Activated CD8-positive, alpha-beta T cell treated with anti-CD3 and anti-CD28 coated beads for 36 hours (primary cell): Measurements from ENCODE around the gene STPG1. TPM values are rescaled to one million over a fixed set of nuclear protein-coding genes. Genes with fewer than 3 reads are reported as not detected.

Experiments used
- ATAC-seq: fragments of 200-7000 bp; cut with Tn5 transposase; one replicate; pipeline ENCODE4 v1.10.0; 2021; ENCODE audit warnings: mild to moderate bottlenecking, moderate library complexity
- CTCF ChIA-PET: fragments of 350-600 bp; sonication (Branson Sonifier 250); formaldehyde crosslinking; loops from one replicate; lab custom pipeline; 2021; ENCODE audit warnings: antibody characterized with exemption; lab: Charles Lee
- POLR2A ChIA-PET: fragments of 350-600 bp; sonication (Branson Sonifier 250); formaldehyde crosslinking; loops from one replicate; lab custom pipeline; 2021; ENCODE audit warnings: antibody characterized with exemption; lab: Charles Lee
- DNase-seq: peaks from one replicate; pipeline ENCODE4 v3.0.0-alpha.2; 2020
- H3K27ac Mint-ChIP-seq: one replicate; pipeline ENCODE4 v1.8.0; 2021; ENCODE audit warnings: mild to moderate bottlenecking, mixed read lengths
- H3K27me3 Mint-ChIP-seq: one replicate; pipeline ENCODE4 v1.8.0; 2021; ENCODE audit warnings: mixed read lengths
- H3K36me3 Mint-ChIP-seq: one replicate; pipeline ENCODE4 v1.8.0; 2021; ENCODE audit warnings: low read depth, mixed read lengths
- H3K4me1 Mint-ChIP-seq: one replicate; pipeline ENCODE4 v1.8.0; 2021; ENCODE audit warnings: low read depth, mixed read lengths
- H3K4me3 Mint-ChIP-seq: one replicate; pipeline ENCODE4 v1.8.0; 2021; ENCODE audit warnings: mild to moderate bottlenecking, moderate library complexity, mixed read lengths
- H3K9me3 Mint-ChIP-seq: one replicate; pipeline ENCODE4 v1.8.0; 2021; ENCODE audit warnings: mixed read lengths
- CTCF ChIP-seq: fragments of 200-600 bp; IDR thresholded peaks from one replicate; pipeline ENCODE4 v1.8.0; 2022; ENCODE audit warnings: antibody characterized with exemption, mild to moderate bottlenecking
- intact Hi-C: fragments of 100-400 bp; cut with micrococcal nuclease; formaldehyde crosslinking; loops from one replicate; pipeline ENCODE4 v1.10.0; 2022
- total RNA-seq, 2 experiments: library from RNA; stranded (reverse); gene quantifications; one replicate each; pipeline ENCODE4 v1.2.3, GENCODE V29; 2021

Gene STPG1
- total RNA-seq, 2 experiments from 2014 or later: 5.6 to 6.3 TPM

GRCh38 chr1:24424207-24424606 lies 10.6 kb upstream of the STPG1 start:
- H3K36me3 Mint-ChIP-seq: peaks cover 41% of the 10 kb centered on the region

GRCh38 chr1:24421502-24421901 lies 7.9 kb upstream of the STPG1 start:
- peaks cover 39% of the 10 kb centered on the region for H3K36me3 Mint-ChIP-seq
- H3K4me1 Mint-ChIP-seq: peaks cover 57% of the 10 kb centered on the region
- DNase-seq: no peak
- no peak for TF ChIP-seq CTCF
- H3K27ac Mint-ChIP-seq: no peak overlapping the region
- ChIA-PET CTCF (interaction anchor here (0.7 to 3.4 kb wide), 3 partner anchors 23 to 166 kb away, joined by 3 to 14 read pairs (median 3); no protein-coding TSS in a partner anchor), POLR2A (interaction anchor here (1.0 kb wide), 1 partner anchor 9 kb away, joined by 3 read pairs; no protein-coding TSS in a partner anchor)
- no peak for ATAC-seq
- H3K4me3 Mint-ChIP-seq: no peak overlapping the region
- intact Hi-C loops: no loop called here
- H3K27me3 Mint-ChIP-seq: no peaks in the 10 kb centered on the region
- H3K9me3 Mint-ChIP-seq: no peaks in the 10 kb centered on the region

More at GRCh38 chr1:24424207-24424606, 10.6 kb upstream of the STPG1 start:
- ChIA-PET POLR2A (interaction anchor here (0.6 to 3.5 kb wide), 4 partner anchors 9 to 43 kb away, joined by 3 to 12 read pairs (median 4); partner anchors contain the start of gene NIPAL3), CTCF (interaction anchor here (0.8 to 4.0 kb wide), 8 partner anchors 9 to 225 kb away, joined by 3 to 31 read pairs (median 4); partner anchors contain the start of gene NIPAL3)
- no peak overlapping the region for H3K4me3 Mint-ChIP-seq
- no peak for ATAC-seq
- peak; percentile 17 for DNase-seq
- peaks cover 43% of the 10 kb centered on the region for H3K4me1 Mint-ChIP-seq
- H3K9me3 Mint-ChIP-seq: no peaks in the 10 kb centered on the region
- intact Hi-C loops: no loop called here
- peak overlapping the region; percentile 1 for H3K27ac Mint-ChIP-seq
- no peak for TF ChIP-seq CTCF
- no peaks in the 10 kb centered on the region for H3K27me3 Mint-ChIP-seq

GRCh38 chr1:24420547-24420946 lies 7.0 kb upstream of the STPG1 start:
- ATAC-seq: no peak

GRCh38 chr1:24418898-24419628 lies 5.5 kb upstream of the STPG1 start:
- H3K27ac Mint-ChIP-seq: peak overlapping the region; percentile 57
- peak; percentile 24 for DNase-seq
- no peaks in the 10 kb centered on the region for H3K27me3 Mint-ChIP-seq
- CTCF ChIA-PET: interaction anchor here (1.1 to 9.6 kb wide), 6 partner anchors 25 to 221 kb away, joined by 3 to 103 read pairs (median 36); no protein-coding TSS in a partner anchor
- intact Hi-C loops: loop anchor here (5.0 kb wide), 4 partner anchors 63 to 168 kb away; partner anchors contain the start of gene RCAN3
- H3K4me1 Mint-ChIP-seq: peaks cover 58% of the 10 kb centered on the region
- no peak for ATAC-seq
- no peaks in the 10 kb centered on the region for H3K9me3 Mint-ChIP-seq
- peaks cover 24% of the 10 kb centered on the region for H3K36me3 Mint-ChIP-seq
- no peak overlapping the region for H3K4me3 Mint-ChIP-seq
- TF ChIP-seq CTCF: no peak
- POLR2A ChIA-PET: interaction anchor here (1.0 to 1.1 kb wide), 3 partner anchors 48 to 83 kb away, joined by 3 read pairs; no protein-coding TSS in a partner anchor

More at GRCh38 chr1:24420547-24420946, 7.0 kb upstream of the STPG1 start:
- Mint-ChIP-seq H3K9me3 (no peaks in the 10 kb centered on the region), H3K27ac (no peak overlapping the region), H3K27me3 (no peaks in the 10 kb centered on the region), H3K36me3 (peaks cover 32% of the 10 kb centered on the region), H3K4me1 (peaks cover 58% of the 10 kb centered on the region), H3K4me3 (no peak overlapping the region)
- DNase-seq: no peak
- intact Hi-C loops: no loop called here
- TF ChIP-seq CTCF: no peak
- POLR2A ChIA-PET: no interaction called here
- CTCF ChIA-PET: no interaction called here
